ENCODE data around the gene ITGAX.

GRCh38 chr16:31361201-31362110 lies 6.5 kb downstream of the ITGAX start:
- TF ChIP-seq CTCF (IDR thresholded peaks at IDR 0.05; ENCODE audit: insufficient read depth, low read length): no peak
- TF ChIP-seq POLR2AphosphoS5 (IDR thresholded peaks at IDR 0.05; ENCODE audit: low read depth): no peak
- TF ChIP-seq REST (IDR thresholded peaks at IDR 0.05; ENCODE audit: insufficient replicate concordance, low read depth): no peak
